ENCODE data around the gene MTREX. TPM values are rescaled to one million over a fixed set of nuclear protein-coding genes. Genes with fewer than 3 reads are reported as not detected.

Gene MTREX
- total RNA-seq, 1 experiment from 2014 or later, result 123 TPM

- DNase-seq, result no peak
- no peak overlapping the region for H3K9ac ChIP-seq (ENCODE audit: extremely low read depth, insufficient read length, low read length)
- H3K14ac ChIP-seq (ENCODE audit: insufficient read depth, low read length), result no peak overlapping the region
- peaks cover 28% of the 10 kb centered on the region; the same call in 1 of the 2 replicates for H3K79me2 ChIP-seq (ENCODE audit: insufficient read depth, low read length)
- no peak overlapping the region for H2BK12ac ChIP-seq (ENCODE audit: insufficient read length, low read depth, low read length)
- peaks cover 3% of the 10 kb centered on the region for H3K23me2 ChIP-seq (ENCODE audit: insufficient read length, low read depth, low read length, poor library complexity, severe bottlenecking)
- no peak overlapping the region for H2AK5ac ChIP-seq (ENCODE audit: insufficient read length, low read length)
- no peak for TF ChIP-seq CTCF (conservative IDR thresholded peaks at IDR 0.05)
- no peak overlapping the region for H4K91ac ChIP-seq (ENCODE audit: insufficient read length, low read depth, low read length)
- no peak overlapping the region for H3T11ph ChIP-seq (ENCODE audit: low read length)
- no CpG with 5 or more reads among the region's 4 CpGs for WGBS (ENCODE audit: extremely low coverage, insufficient read length, low lambda C conversion rate)
- H4K5ac ChIP-seq (ENCODE audit: insufficient read length, low read depth, low read length), result no peak overlapping the region
- Mint-ChIP-seq H3K4me3 (no peak overlapping the region), H3K36me3 (ENCODE audit: insufficient read depth in 1 of 3, low read depth in 3 of 3) (peaks cover 8 to 16% (median 8%) of the 10 kb centered on the region in 3 experiments; a peak in 6 of 7 replicates), H3K4me1 (peaks cover 4 to 5% of the 10 kb centered on the region in 2 experiments), H3K27me3 (ENCODE audit: low read depth) (no peaks in the 10 kb centered on the region), H3K9me3 (peaks cover 3% of the 10 kb centered on the region in 2 experiments; a peak in 3 of 5 replicates), H3K27ac (no peak overlapping the region)
- H2AFZ ChIP-seq (ENCODE audit: low read length), result no peak overlapping the region
- no peak overlapping the region for H2BK5ac ChIP-seq (ENCODE audit: insufficient read length, low read length)
- no peaks in the 10 kb centered on the region for H4K20me1 ChIP-seq (ENCODE audit: control insufficient read depth, insufficient read depth, insufficient read length)
- H2BK120ac ChIP-seq (ENCODE audit: low read depth, low read length, poor library complexity, severe bottlenecking), result no peak overlapping the region
- H3K9me3 ChIP-seq (ENCODE audit: control insufficient read depth, low read depth, low read length), result no peaks in the 10 kb centered on the region
- H3K4me2 ChIP-seq (ENCODE audit: insufficient read depth, insufficient read length, low read length), result no peak overlapping the region
- peaks cover 2% of the 10 kb centered on the region; the same call in 1 of the 2 replicates for H3K4me1 ChIP-seq (ENCODE audit: insufficient read depth, low read length)
- H3K27me3 ChIP-seq (ENCODE audit: insufficient read depth, low read length), result no peaks in the 10 kb centered on the region
- H3K18ac ChIP-seq (ENCODE audit: insufficient read length, low read depth, low read length), result no peak overlapping the region
- H2BK20ac ChIP-seq (ENCODE audit: low read depth, low read length, poor library complexity, severe bottlenecking), result no peak overlapping the region
- H3K79me1 ChIP-seq (ENCODE audit: insufficient read depth, low read depth, low read length, poor library complexity, severe bottlenecking), result peaks cover 3% of the 10 kb centered on the region
- no peak overlapping the region for H2BK15ac ChIP-seq (ENCODE audit: low read depth, low read length)
- H3K56ac ChIP-seq (ENCODE audit: insufficient read length, low read depth, low read length), result no peak overlapping the region
- H3K4ac ChIP-seq (ENCODE audit: low read depth, low read length), result no peak overlapping the region
- no peak overlapping the region for H3K23ac ChIP-seq (ENCODE audit: insufficient read length, low read depth, low read length)
- H4K8ac ChIP-seq (replicated peaks; ENCODE audit: insufficient read length, low read depth, low read length), result no peak overlapping the region
- H3K27ac ChIP-seq (ENCODE audit: insufficient read length, low read depth, low read length), result no peak overlapping the region
These were observed 2.4 kb upstream of the MTREX start for GRCh38 chr5:55305345-55305744.
